Gastroesophageal sphincter (tissue), 4 donors: ENCODE measurements around the gene CCR9. TPM values are rescaled to one million over a fixed set of nuclear protein-coding genes. Genes with fewer than 3 reads are reported as not detected.

Experiments used
- ATAC-seq: fragments of 150-250 bp; one replicate; pipeline ENCODE4 v1.9.1; 2016; ENCODE audit warnings: mild to moderate bottlenecking, moderate library complexity
- H3K27ac ChIP-seq, 4 donors: fragments of 200-600 bp; sonication (generic) in 3 of 4; 1 replicate in 3 of 4; 2 replicates in 1 of 4; pipeline ENCODE4 v1.5.1; 2016 to 2019
- H3K27me3 ChIP-seq: fragments of 200-600 bp; sonication (generic); one replicate; pipeline ENCODE4 v1.5.1; 2019
- H3K36me3 ChIP-seq, 2 donors: fragments of 200-600 bp; sonication (generic); one replicate each; pipeline ENCODE4 v1.5.1; 2019; ENCODE audit warnings: control low read depth in 1 of 2
- H3K4me1 ChIP-seq, 3 donors: fragments of 200-600 bp; sonication (generic); 1 replicate in 2 of 3; 2 replicates in 1 of 3; pipeline ENCODE4 v1.5.1; 2016 to 2019; ENCODE audit warnings: control low read depth in 2 of 3
- H3K4me3 ChIP-seq, 2 donors: fragments of 200-600 bp; sonication (generic); one replicate each; pipeline ENCODE4 v1.5.1; 2019; ENCODE audit warnings: mild to moderate bottlenecking in 1 of 2, moderate library complexity in 1 of 2
- H3K9me3 ChIP-seq, 3 donors: fragments of 200-600 bp; sonication (generic); one replicate each; pipeline ENCODE4 v1.5.1; 2017 to 2019; ENCODE audit warnings: control low read depth in 2 of 3
- EP300 ChIP-seq: sonication (generic); formaldehyde crosslinking; IDR thresholded peaks from one replicate; pipeline ENCODE4 v1.6.1; 2017; ENCODE audit warnings: antibody characterized with exemption, mild to moderate bottlenecking
- POLR2A ChIP-seq, 2 donors: fragments of 450-650 bp; IDR thresholded peaks; one replicate each; pipeline ENCODE4 v1.6.1; 2017; ENCODE audit warnings: antibody characterized with exemption in 2 of 2, mild to moderate bottlenecking in 2 of 2, moderate library complexity in 1 of 2
- POLR2AphosphoS5 ChIP-seq: sonication (generic); formaldehyde crosslinking; IDR thresholded peaks from one replicate; pipeline ENCODE4 v1.6.1; 2017; ENCODE audit warnings: antibody characterized with exemption
- WGBS, 2 donors: methylation state at CpG; one replicate each; pipeline ENCODE4 v1.1.5; 2018; ENCODE audit warnings: low coverage in 1 of 2; 5-methylcytosine and 5-hydroxymethylcytosine counted together
- total RNA-seq, 4 donors: library from RNA; depleted of rRNA; stranded (reverse); fragments of >200 nt; gene quantifications; one replicate each; pipeline ENCODE4 v1.1.0, GENCODE V29; 2016
- TF ChIP-seq, protein P1 (sequence below), 4 experiments: fragments of 200-600 bp in 2 of 4; fragments of 450-650 bp in 2 of 4; sonication (generic) in 1 of 4; IDR thresholded peaks; one replicate each; pipeline ENCODE4 v1.5.1; 2017 to 2019; ENCODE audit warnings: antibody characterized with exemption in 4 of 4, mild to moderate bottlenecking in 2 of 4, moderate library complexity in 2 of 4

CCR9 gene
- total RNA-seq, 4 donors from 2014 or later = not detected

DNA sequence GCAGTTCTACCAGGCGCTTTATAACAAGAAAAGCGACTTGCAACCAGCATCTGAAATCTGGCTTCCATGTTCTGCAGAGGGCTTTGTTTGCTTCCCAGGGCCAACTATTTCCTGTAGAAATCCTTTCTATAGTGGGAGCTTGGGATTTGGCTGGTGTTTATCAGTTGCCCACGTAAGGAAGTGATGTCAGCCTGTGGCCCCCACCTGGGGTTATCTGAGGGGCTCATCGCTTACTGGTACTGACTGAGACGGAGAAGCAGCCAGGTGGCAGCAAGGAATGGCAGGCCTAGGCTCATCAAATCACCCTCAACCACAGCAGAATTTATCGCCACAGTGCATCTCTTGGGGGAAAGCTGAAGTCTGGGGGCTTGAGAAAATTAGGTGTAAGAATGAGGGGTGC is 14.6 kb upstream of the CCR9 start:
- TF ChIP-seq EP300 (no peak), POLR2AphosphoS5 (no peak), POLR2A (IDR thresholded peaks at IDR 0.05) (no peak)
- no peaks in the 10 kb centered on the region for H3K36me3 ChIP-seq
- H3K27ac ChIP-seq = no peak overlapping the region
- WGBS, 2 donors = 73 to 95% methylated on average over 3 of the region's 6 CpGs
- H3K27me3 ChIP-seq = no peaks in the 10 kb centered on the region
- H3K4me1 ChIP-seq = no peaks in the 10 kb centered on the region
- no peaks in the 10 kb centered on the region for H3K9me3 ChIP-seq
- H3K4me3 ChIP-seq = no peak overlapping the region
- no peak for ATAC-seq

- Histone ChIP-seq H3K9me3 (no peaks in the 10 kb centered on the region), H3K27ac (no peak overlapping the region), H3K36me3 (no peaks in the 10 kb centered on the region), H3K4me1 (no peaks in the 10 kb centered on the region), H3K27me3 (no peaks in the 10 kb centered on the region), H3K4me3 (no peak overlapping the region)
- TF ChIP-seq POLR2AphosphoS5 = no peak
- TF ChIP-seq, protein P1, sequence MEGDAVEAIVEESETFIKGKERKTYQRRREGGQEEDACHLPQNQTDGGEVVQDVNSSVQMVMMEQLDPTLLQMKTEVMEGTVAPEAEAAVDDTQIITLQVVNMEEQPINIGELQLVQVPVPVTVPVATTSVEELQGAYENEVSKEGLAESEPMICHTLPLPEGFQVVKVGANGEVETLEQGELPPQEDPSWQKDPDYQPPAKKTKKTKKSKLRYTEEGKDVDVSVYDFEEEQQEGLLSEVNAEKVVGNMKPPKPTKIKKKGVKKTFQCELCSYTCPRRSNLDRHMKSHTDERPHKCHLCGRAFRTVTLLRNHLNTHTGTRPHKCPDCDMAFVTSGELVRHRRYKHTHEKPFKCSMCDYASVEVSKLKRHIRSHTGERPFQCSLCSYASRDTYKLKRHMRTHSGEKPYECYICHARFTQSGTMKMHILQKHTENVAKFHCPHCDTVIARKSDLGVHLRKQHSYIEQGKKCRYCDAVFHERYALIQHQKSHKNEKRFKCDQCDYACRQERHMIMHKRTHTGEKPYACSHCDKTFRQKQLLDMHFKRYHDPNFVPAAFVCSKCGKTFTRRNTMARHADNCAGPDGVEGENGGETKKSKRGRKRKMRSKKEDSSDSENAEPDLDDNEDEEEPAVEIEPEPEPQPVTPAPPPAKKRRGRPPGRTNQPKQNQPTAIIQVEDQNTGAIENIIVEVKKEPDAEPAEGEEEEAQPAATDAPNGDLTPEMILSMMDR (IDR thresholded peaks at IDR 0.05) = no peak
- TF ChIP-seq EP300 = no peak
- TF ChIP-seq POLR2A (IDR thresholded peaks at IDR 0.05) = no peak
- 71% methylated on average over 1 of the region's 2 CpGs; no CpG with 5 or more reads in 1 of the 2 donors for WGBS, 2 donors
- no peak for ATAC-seq
Measured at GRCh38 chr3:45872569-45872968, 13.8 kb upstream of the CCR9 start.

GRCh38 chr3:45873036-45873435 is 13.3 kb upstream of the CCR9 start:
- TF ChIP-seq, protein P1 (IDR thresholded peaks at IDR 0.05) = no peak
- TF ChIP-seq POLR2AphosphoS5 (no peak), POLR2A (IDR thresholded peaks at IDR 0.05) (no peak), EP300 (no peak)
- Histone ChIP-seq H3K27ac (no peak overlapping the region), H3K36me3 (no peaks in the 10 kb centered on the region), H3K4me1 (no peaks in the 10 kb centered on the region), H3K27me3 (no peaks in the 10 kb centered on the region), H3K9me3 (no peaks in the 10 kb centered on the region), H3K4me3 (no peak overlapping the region)
- ATAC-seq = no peak

DNA sequence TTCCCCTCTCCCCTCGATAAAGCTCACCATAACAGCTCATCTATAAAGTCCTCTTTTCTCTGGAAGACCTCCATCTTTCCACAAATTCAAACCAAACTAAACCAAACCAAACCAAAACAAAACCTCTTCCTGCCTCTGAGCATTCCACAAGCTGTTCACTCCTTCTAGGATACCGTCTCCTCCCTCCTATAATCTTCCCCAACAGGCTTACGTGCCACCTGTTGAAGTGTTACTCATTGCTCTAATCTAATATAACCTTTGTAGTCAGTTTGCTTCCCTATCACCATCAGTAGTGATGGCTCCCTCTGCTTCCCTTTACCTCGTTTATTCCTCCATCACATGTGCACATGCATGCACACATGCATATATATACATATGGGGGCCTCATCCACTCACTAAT is 12.7 kb upstream of the CCR9 start:
- 92 to 93% methylated on average over 4 of the region's 4 CpGs for WGBS, 2 donors
- Histone ChIP-seq H3K36me3 (no peaks in the 10 kb centered on the region), H3K4me3 (no peak overlapping the region), H3K4me1 (no peaks in the 10 kb centered on the region), H3K27me3 (no peaks in the 10 kb centered on the region), H3K9me3 (no peaks in the 10 kb centered on the region), H3K27ac (no peak overlapping the region)
- TF ChIP-seq, protein P1 (IDR thresholded peaks at IDR 0.05) = no peak
- TF ChIP-seq EP300 (no peak), POLR2A (IDR thresholded peaks at IDR 0.05) (no peak), POLR2AphosphoS5 (no peak)
- no peak for ATAC-seq

- 79 to 92% methylated on average over 3 to 4 of the region's 5 CpGs for WGBS, 2 donors
- ATAC-seq = no peak
- Histone ChIP-seq H3K27me3 (no peaks in the 10 kb centered on the region), H3K27ac (no peak overlapping the region), H3K36me3 (no peaks in the 10 kb centered on the region), H3K4me3 (no peak overlapping the region), H3K9me3 (no peaks in the 10 kb centered on the region), H3K4me1 (no peaks in the 10 kb centered on the region)
- no peak for TF ChIP-seq POLR2A (IDR thresholded peaks at IDR 0.05)
- no peak for TF ChIP-seq EP300
Measured at GRCh38 chr3:45874677-45875346, 11.5 kb upstream of the CCR9 start.

DNA sequence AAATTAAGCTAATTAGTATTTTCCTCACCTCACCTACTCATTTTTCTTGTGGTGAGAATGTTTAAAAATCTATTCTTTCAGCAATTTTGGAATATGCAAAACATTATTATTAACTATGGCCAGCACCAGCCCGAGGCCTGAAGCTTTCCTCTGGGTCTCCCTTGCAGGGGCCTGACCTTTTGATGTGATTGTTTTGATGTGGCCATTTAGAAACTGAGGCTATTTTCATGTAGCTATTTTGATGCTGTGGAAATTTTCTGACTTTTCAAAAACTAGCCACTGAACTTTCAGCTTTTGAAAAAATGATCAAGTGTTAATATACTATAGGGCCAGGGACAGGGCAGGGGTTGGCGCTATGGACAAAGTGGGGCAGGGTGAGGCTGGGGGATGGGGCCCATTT is 8.2 kb upstream of the CCR9 start:
- WGBS, 2 donors = 60 to 100% methylated on average over 2 of the region's 2 CpGs
- TF ChIP-seq, protein P1 (IDR thresholded peaks at IDR 0.05) = no peak
- TF ChIP-seq POLR2AphosphoS5 = no peak
- no peak for TF ChIP-seq POLR2A (IDR thresholded peaks at IDR 0.05)
- no peaks in the 10 kb centered on the region for H3K36me3 ChIP-seq
- no peak for ATAC-seq
- H3K27me3 ChIP-seq = no peaks in the 10 kb centered on the region
- no peaks in the 10 kb centered on the region for H3K4me1 ChIP-seq
- no peak overlapping the region for H3K4me3 ChIP-seq
- no peak overlapping the region for H3K27ac ChIP-seq
- H3K9me3 ChIP-seq = no peaks in the 10 kb centered on the region
